Measurements from ENCODE around the gene CTXND2. TPM values are rescaled to one million over a fixed set of nuclear protein-coding genes. Genes with fewer than 3 reads are reported as not detected.
"Not testable (repeated sequence)": the region's sequence is repeated elsewhere in the genome, so short reads cannot be mapped to it uniquely, and the experiment has no call there.

Gene CTXND2
- total RNA-seq, result not detected

DNA sequence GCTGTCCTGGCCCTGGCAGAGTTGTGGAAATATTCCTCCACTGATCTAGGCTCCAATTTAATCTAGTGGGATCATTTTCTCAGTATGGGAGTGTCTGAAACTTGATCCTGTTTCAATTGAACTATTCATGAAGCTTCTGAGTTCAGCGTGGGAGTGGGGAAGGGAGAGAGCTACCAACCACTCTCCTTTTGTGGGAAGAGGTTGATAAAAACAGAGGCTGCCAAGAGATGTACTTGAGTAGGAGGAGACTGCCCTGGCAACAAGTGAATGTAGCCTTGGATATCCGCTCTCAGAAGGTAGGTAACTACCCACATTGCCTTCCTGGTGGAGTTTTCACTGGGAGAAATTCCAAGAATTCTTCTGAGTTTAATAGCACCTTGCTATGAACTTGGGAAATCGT is at the start of gene CTXND2:
TSS of gene CTXND2 (plus strand) at position 119 of the 400 bp plus-strand sequence. CDS start 25,179 bp downstream, outside the sequence.
- ATAC-seq (no peak), DNase-seq (ENCODE audit: low spot score) (no peak)
- Mint-ChIP-seq H3K4me1 (ENCODE audit: low read depth in 2 of 2) (peaks cover 18 to 22% of the 10 kb centered on the region in 2 donors), H3K36me3 (no peaks in the 10 kb centered on the region), H3K27me3 (peaks cover 0 to 9% of the 10 kb centered on the region in 2 donors), H3K4me3 (no peak within 1 kb of the TSS), H3K9me3 (no peaks in the 10 kb centered on the region), H3K27ac (peak within 1 kb of the TSS in 1 of 2 donors; percentile 43)

DNA sequence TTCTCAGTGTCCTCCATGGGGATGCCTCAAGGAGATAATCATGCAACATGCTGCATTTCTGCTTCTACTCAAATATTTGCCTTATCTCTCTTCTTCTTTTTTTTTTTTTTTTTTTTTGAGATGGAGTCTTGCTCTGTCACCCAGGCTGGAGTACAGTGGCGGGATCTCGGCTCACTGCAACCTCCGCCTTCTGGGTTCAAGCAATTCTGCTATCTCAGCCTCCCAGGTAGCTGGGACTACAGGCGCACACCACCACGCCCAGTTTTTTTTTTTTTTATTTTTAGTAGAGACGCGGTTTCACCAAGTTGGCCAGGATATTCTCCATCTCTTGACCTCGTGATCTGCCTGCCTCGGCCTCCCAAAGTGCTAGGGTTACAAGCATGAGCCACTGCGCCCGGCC is 46.1 kb upstream of the CTXND2 start:
- H3K27ac Mint-ChIP-seq; H3K4me3 Mint-ChIP-seq; DNase-seq (ENCODE audit: low spot score); ATAC-seq; H3K4me1 Mint-ChIP-seq (ENCODE audit: low read depth in 2 of 2); H3K9me3 Mint-ChIP-seq; H3K27me3 Mint-ChIP-seq: not testable (repeated sequence)
- peaks cover 14% of the 10 kb centered on the region for H3K36me3 Mint-ChIP-seq

DNA sequence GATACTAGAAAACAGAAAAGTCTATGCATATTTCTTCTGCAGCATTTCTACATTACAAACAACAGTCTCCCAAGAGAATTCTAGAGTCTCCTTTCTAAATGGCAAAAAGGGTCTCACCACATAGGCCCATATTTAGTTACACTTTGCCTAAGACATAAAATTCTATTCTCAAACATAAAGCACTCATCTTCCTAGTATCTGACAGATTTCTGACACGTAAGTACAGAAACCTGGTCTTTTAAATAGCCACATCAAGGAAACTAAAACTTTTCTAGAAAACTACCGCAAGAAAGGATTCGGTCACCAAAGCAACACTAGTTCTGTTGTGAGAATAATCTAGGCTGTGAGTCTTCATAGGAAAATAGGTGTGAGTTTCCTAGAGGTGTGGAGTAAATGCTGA is 45.3 kb upstream of the CTXND2 start:
- peaks cover 2 to 6% of the 10 kb centered on the region in 2 donors for H3K4me1 Mint-ChIP-seq (ENCODE audit: low read depth in 2 of 2)
- DNase-seq (ENCODE audit: low spot score) (no peak), ATAC-seq (no peak)
- H3K27me3 Mint-ChIP-seq, result no peaks in the 10 kb centered on the region
- no peaks in the 10 kb centered on the region for H3K9me3 Mint-ChIP-seq
- no peak overlapping the region for H3K4me3 Mint-ChIP-seq
- peak overlapping the region; percentile 8 to 41 for H3K27ac Mint-ChIP-seq
- peaks cover 15% of the 10 kb centered on the region for H3K36me3 Mint-ChIP-seq

DNA sequence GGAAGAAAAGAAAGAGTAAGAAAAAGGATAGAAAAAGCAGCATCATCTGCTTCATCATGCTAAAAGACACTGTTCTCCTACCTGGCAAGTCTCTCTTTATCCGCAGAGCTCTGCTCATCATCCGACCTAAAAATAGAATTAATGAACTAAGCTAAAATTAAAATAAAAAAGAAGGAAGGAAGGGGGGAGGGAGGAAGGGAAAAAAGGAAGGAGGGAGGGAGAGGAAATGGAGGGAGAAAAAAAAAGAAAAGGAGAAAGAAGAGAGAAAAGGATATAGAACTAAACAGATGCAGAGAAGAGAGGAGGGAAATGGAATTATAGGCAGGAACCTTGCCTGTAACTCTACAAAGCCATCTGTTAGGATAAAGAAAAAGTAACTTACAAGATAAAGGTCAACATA is 44.6 kb upstream of the CTXND2 start:
- peak overlapping the region; percentile 8 to 41 for H3K27ac Mint-ChIP-seq

DNA sequence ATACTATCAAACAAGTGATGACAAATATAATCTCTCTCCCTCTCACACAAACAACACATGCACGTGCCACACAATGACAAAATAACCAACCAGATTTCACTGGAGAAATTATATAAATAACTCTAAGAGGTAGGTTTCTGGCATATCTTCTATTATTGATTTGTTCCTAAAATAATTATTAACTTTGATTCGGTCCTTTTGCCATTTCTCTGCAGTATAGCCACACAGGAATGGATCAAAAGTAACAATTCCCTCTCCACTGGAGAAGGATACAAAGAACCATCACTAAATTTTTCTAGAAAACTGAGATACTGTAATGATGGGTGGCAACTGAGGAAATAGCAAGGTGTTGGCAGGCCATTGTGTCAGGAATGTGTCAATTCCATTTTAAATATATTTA is 44.0 kb upstream of the CTXND2 start:
- Mint-ChIP-seq H3K4me1 (ENCODE audit: low read depth in 2 of 2) (peaks cover 5 to 9% of the 10 kb centered on the region in 2 donors), H3K27me3 (no peaks in the 10 kb centered on the region), H3K9me3 (no peaks in the 10 kb centered on the region), H3K4me3 (no peak overlapping the region), H3K27ac (peak overlapping the region in 1 of 2 donors; percentile 41), H3K36me3 (peaks cover 11% of the 10 kb centered on the region)
- DNase-seq (ENCODE audit: low spot score) (no peak), ATAC-seq (no peak)

More for the DNA sequence above, 44.6 kb upstream of the CTXND2 start:
- ATAC-seq (no peak), DNase-seq (ENCODE audit: low spot score) (no peak)
- peaks cover 12% of the 10 kb centered on the region for H3K36me3 Mint-ChIP-seq
- no peaks in the 10 kb centered on the region for H3K9me3 Mint-ChIP-seq
- no peak overlapping the region for H3K4me3 Mint-ChIP-seq
- H3K27me3 Mint-ChIP-seq, result no peaks in the 10 kb centered on the region
- H3K4me1 Mint-ChIP-seq (ENCODE audit: low read depth in 2 of 2), result peaks cover 5 to 9% of the 10 kb centered on the region in 2 donors

DNA sequence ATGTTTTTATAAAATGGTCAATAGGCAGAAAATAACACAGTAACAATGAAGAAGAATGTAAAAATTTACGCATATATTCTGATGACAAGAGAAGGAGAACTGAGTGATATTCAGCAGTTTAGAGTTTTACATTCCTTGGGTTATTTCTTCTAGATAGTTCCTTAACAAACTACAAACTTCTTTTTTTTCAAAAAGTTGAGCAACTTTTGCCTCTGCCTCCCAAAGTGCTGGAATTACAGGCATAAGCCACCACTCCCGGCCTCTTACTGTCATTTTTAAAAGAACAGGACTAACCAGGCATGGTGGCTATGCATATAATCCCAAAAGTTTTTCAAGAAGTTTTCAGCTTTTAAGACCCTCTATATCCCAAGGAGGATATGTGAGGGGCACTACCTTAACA is 43.5 kb upstream of the CTXND2 start:
- ATAC-seq (no peak), DNase-seq (ENCODE audit: low spot score) (no peak)
- Mint-ChIP-seq H3K36me3 (peaks cover 11% of the 10 kb centered on the region), H3K4me1 (ENCODE audit: low read depth in 2 of 2) (peaks cover 5 to 9% of the 10 kb centered on the region in 2 donors), H3K27ac (no peak overlapping the region), H3K9me3 (no peaks in the 10 kb centered on the region), H3K27me3 (no peaks in the 10 kb centered on the region), H3K4me3 (no peak overlapping the region)

DNA sequence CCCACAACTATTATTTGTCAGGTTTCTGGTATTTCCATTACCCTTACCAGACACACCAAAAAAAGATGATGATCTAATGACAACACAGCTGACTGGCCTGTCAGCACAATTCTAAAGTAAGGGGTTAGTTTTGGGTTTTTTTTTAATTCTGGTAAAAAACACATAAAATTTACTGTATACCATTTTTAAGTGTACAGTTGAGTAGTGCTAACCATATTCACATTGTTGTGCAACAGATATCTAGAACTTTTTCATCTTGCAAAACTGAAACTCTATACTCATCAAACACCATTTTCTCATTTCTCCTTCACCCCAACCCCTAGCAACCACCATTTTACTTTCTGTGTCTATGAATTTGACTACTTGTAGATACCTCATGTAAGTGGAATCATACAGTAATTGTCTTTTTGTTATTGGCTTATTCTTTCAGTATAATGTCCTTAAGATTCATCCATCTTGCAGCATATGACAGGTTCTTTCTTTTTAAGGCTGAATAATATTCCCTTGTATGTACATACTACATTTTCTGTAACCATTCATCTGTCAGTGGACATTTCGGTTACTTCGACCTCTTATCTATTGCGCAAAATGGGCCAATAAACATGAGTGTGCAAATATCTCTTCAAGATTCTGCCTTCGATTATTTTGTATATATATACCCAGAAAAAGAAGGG is 40.3 kb upstream of the CTXND2 start:
- Mint-ChIP-seq H3K4me3 (no peak overlapping the region), H3K9me3 (no peaks in the 10 kb centered on the region), H3K27ac (peak overlapping the region in 1 of 2 donors; percentile 36), H3K4me1 (ENCODE audit: low read depth in 2 of 2) (peaks cover 5 to 9% of the 10 kb centered on the region in 2 donors), H3K36me3 (peaks cover 4% of the 10 kb centered on the region), H3K27me3 (no peaks in the 10 kb centered on the region)
- ATAC-seq (peak; percentile 56 to 74), DNase-seq (ENCODE audit: low spot score) (no peak)

DNA sequence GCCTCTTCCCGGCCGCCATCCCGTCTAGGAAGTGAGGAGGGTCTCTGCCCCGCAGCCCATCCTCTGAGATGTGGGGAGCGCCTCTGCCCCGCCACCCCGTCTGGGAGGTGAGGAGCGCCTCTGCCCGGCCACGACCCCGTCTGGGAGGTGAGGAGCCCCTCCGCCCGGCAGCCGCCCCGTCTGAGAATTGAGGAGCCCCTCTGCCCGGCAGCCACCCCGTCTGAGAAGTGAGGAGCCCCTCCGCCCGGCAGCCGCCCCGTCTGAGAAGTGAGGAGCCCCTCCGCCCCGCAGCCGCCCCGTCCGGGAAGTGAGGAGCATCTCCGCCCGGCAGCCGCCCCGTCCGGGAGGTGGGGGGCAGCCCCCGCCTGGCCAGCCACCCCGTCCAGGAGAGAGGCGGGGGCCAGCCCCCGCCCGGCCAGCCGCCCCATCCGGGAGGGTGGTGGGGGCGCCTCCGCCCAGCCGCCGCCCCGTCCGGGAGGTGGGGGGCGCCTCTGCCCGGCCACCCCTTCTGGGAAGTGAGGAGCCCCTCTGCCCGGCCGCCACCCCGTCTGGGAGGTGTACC is 36.1 kb upstream of the CTXND2 start:
- not testable (repeated sequence) for H3K27me3 Mint-ChIP-seq; H3K36me3 Mint-ChIP-seq; H3K4me1 Mint-ChIP-seq (ENCODE audit: low read depth in 2 of 2); H3K27ac Mint-ChIP-seq; H3K4me3 Mint-ChIP-seq; H3K9me3 Mint-ChIP-seq; DNase-seq (ENCODE audit: low spot score); ATAC-seq

DNA sequence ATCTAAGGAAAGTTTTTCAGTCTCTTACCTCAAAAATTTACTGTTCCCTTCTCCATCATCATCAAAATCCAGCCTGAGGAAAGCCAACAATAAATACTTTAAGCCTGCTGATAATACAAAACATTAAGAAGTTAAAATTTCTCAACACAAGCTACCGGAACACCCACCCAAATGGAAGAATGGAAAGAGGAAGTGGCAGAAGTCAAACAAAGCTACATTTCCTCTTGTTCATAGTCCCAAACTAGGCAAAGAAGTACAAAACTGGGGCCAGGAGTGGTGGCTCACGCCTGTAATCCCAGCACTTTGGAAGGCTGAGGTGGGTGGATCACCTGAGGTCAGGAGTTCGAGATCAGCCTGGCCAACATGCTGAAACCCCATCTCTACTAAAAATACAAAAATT is 34.2 kb upstream of the CTXND2 start:
- not testable (repeated sequence) for ATAC-seq; H3K4me3 Mint-ChIP-seq; H3K9me3 Mint-ChIP-seq; H3K4me1 Mint-ChIP-seq (ENCODE audit: low read depth in 2 of 2); DNase-seq (ENCODE audit: low spot score); H3K27me3 Mint-ChIP-seq; H3K36me3 Mint-ChIP-seq
- peak overlapping the region in 1 of 2 donors; percentile 9 for H3K27ac Mint-ChIP-seq

DNA sequence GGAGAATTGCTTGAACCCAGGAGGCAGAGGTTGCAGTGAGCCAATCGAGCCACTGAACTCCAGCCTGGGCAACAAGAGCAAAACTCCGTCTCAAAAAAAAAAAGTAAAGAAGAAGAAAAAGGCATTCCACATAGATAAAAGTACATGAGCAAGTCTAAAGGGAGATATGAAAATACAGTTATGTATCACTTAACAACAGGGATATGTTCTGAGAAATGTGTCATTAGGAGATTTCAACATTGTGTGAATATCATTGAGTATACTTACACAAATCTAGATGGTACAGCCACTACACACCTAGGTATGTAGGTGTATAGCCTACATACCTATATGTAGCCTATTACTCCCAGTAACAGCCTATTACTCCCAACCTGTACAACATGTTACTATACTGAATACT is 23.2 kb upstream of the CTXND2 start:
- Mint-ChIP-seq H3K36me3 (peaks cover 8% of the 10 kb centered on the region), H3K9me3 (no peaks in the 10 kb centered on the region), H3K27me3 (no peaks in the 10 kb centered on the region), H3K27ac (no peak overlapping the region), H3K4me1 (ENCODE audit: low read depth in 2 of 2) (peaks cover 19 to 20% of the 10 kb centered on the region in 2 donors), H3K4me3 (no peak overlapping the region)
- ATAC-seq (no peak), DNase-seq (ENCODE audit: low spot score) (no peak)

DNA sequence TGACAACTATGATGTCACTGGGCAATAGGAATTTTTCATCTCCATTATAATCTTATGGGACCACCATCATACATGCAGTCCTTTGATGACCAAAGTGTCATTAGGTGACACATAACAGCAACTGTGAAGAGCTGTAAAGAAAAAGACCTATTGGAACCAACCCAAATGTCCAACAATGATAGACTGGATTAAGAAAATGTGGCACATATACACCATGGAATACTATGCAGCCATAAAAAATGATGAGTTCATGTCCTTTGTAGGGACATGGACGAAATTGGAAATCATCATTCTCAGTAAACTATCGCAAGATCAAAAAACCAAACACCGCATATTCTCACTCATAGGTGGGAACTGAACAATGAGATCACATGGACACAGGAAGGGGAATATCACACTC is 22.7 kb upstream of the CTXND2 start:
- H3K36me3 Mint-ChIP-seq, H3K9me3 Mint-ChIP-seq: not testable (repeated sequence)

DNA sequence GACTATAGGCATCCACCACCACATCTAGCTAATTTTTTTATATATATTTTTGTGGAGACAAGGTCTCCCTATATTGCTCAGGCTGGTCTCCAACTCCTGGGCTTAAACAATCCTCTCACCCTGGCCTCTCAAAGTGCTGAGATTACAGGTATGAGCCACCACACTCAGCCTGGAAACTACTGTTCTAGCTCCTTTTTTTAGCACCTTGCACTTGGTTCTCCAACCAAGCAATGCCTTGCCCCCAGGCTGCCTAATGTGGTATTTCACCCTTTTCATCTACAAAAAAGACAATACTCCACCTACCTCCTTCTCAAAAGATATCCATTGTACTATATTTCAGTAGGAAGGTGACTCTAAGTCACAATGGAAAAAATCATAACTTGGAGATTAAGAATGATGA is 17.3 kb upstream of the CTXND2 start:
- peaks cover 8% of the 10 kb centered on the region for H3K36me3 Mint-ChIP-seq
- H3K9me3 Mint-ChIP-seq, result no peaks in the 10 kb centered on the region
- ATAC-seq, result no peak
- no peaks in the 10 kb centered on the region for H3K27me3 Mint-ChIP-seq
- H3K27ac Mint-ChIP-seq, result no peak overlapping the region
- H3K4me1 Mint-ChIP-seq (ENCODE audit: low read depth in 2 of 2), result peaks cover 22 to 29% of the 10 kb centered on the region in 2 donors
- DNase-seq (ENCODE audit: low spot score), result no peak
- no peak overlapping the region for H3K4me3 Mint-ChIP-seq

More for the DNA sequence above, 22.7 kb upstream of the CTXND2 start:
- ATAC-seq; H3K27me3 Mint-ChIP-seq; DNase-seq (ENCODE audit: low spot score); H3K27ac Mint-ChIP-seq; H3K4me3 Mint-ChIP-seq: not testable (repeated sequence)
- peaks cover 19 to 20% of the 10 kb centered on the region in 2 donors for H3K4me1 Mint-ChIP-seq (ENCODE audit: low read depth in 2 of 2)

DNA sequence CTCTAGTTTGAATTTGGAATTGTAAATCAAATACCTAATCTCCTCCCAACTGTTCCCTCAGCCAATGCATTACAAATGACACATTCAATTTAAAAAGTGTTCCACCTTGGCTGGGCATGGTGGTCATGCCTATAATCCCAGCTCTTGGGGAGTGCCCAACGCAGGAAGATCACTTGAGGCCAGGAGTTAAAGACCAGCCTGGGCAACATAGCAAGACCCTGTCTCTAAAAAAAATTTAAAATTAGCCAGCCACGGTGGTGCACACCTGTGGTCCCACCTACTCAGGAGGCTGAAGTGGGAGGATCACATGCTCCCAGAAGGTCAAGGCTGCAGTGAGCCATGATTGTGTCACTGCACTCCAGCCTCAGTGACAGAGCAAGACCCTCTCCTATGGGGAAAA is 14.4 kb upstream of the CTXND2 start:
- Mint-ChIP-seq H3K9me3 (no peaks in the 10 kb centered on the region), H3K27ac (no peak overlapping the region), H3K4me1 (ENCODE audit: low read depth in 2 of 2) (peaks cover 23 to 28% of the 10 kb centered on the region in 2 donors), H3K36me3 (peaks cover 7% of the 10 kb centered on the region), H3K27me3 (no peaks in the 10 kb centered on the region), H3K4me3 (no peak overlapping the region)
- no peak for ATAC-seq
- DNase-seq (ENCODE audit: low spot score), result no peak

DNA sequence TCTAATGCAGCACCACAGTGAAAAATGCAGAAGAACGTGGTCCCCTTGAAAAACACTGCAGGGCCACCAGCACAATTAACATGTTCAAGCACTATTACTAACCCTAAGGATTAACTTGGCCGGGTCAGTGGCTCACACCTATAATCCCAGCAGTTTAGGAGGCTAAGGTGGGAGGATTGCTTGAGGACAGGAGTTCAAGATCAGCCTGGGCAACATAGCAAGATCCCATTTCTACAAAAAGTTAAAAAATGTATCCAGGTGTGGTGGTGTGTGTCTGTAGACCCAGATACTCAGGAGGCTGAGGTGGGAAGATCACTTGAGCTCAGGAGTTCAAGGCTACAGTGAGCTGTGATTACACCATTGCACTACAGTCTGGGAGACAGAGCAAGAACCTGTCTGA is 13.4 kb upstream of the CTXND2 start:
- no peaks in the 10 kb centered on the region for H3K9me3 Mint-ChIP-seq
- no peak for DNase-seq (ENCODE audit: low spot score)
- H3K27me3 Mint-ChIP-seq, result no peaks in the 10 kb centered on the region
- H3K4me1 Mint-ChIP-seq (ENCODE audit: low read depth in 2 of 2), result peaks cover 16 to 20% of the 10 kb centered on the region in 2 donors
- ATAC-seq, result no peak
- H3K36me3 Mint-ChIP-seq, result no peaks in the 10 kb centered on the region
- no peak overlapping the region for H3K27ac Mint-ChIP-seq
- no peak overlapping the region for H3K4me3 Mint-ChIP-seq
